Cardiac fibroblast (primary cell): Measurements from ENCODE around the gene PGK2.

ENCODE experiments used
- DNase-seq, 2 donors: peaks; one replicate each; pipeline versions ENCODE4 v3.0.0 to v3.0.0-alpha.2; 2010; ENCODE audit warnings: low read depth in 2 of 2
- H3K4me3 ChIP-seq, 2 donors: replicated peaks in 1 of 2; 1 replicate in 1 of 2; 2 replicates in 1 of 2; pipeline ENCODE4 v1.5.1; 2011; ENCODE audit warnings: low read depth in 2 of 2, low read length in 2 of 2, mild to moderate bottlenecking in 2 of 2, moderate library complexity in 1 of 2
- TF ChIP-seq, protein P1 (sequence below): IDR thresholded peaks from one replicate; pipeline ENCODE4 v1.5.1; 2011; ENCODE audit warnings: low read depth, mild to moderate bottlenecking, low read length, inconsistent platforms

PGK2 gene

DNA sequence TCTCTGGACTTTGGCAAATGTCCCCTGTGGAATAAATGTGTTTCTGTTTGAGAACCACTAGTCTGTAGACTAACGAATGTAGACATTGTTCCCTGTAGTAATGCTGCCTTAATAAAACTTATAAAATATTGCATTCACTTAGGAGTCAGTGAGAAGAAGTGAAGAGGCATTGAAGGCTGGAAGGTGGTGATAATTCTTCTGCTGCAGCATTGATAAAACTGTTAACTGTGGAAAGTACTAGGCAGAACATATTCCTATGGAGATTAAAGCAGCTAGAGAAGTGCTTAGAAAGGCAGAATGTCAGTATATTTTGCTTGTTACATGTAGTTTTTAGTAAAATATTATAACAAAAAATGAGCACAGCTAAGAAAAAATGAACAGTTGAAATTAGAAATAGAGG is 4.8 kb downstream of the PGK2 start:
- no peak for DNase-seq
- no peak overlapping the region for H3K4me3 ChIP-seq
- TF ChIP-seq, protein P1, sequence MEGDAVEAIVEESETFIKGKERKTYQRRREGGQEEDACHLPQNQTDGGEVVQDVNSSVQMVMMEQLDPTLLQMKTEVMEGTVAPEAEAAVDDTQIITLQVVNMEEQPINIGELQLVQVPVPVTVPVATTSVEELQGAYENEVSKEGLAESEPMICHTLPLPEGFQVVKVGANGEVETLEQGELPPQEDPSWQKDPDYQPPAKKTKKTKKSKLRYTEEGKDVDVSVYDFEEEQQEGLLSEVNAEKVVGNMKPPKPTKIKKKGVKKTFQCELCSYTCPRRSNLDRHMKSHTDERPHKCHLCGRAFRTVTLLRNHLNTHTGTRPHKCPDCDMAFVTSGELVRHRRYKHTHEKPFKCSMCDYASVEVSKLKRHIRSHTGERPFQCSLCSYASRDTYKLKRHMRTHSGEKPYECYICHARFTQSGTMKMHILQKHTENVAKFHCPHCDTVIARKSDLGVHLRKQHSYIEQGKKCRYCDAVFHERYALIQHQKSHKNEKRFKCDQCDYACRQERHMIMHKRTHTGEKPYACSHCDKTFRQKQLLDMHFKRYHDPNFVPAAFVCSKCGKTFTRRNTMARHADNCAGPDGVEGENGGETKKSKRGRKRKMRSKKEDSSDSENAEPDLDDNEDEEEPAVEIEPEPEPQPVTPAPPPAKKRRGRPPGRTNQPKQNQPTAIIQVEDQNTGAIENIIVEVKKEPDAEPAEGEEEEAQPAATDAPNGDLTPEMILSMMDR = no peak

DNA sequence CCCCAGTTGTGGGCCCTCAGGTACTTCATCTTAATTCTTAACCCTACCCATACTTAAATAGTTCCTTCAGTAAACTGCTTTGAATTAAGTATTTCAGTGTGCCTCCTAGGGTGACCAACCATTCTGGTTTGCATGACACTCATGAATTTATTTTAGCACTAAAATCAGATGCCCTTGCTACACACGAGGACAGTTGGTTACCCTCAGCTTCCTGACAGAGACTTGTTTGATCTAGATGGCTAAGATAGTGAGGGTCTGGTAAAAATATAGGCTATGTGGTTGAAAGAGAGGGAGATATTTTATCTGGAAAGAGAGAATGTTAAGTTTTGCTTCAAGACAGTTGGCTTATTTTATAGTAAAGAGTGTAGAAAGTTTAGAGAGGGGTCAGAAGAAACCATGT is 10.6 kb downstream of the PGK2 start:
- no peak for DNase-seq
- no peak overlapping the region for H3K4me3 ChIP-seq
- TF ChIP-seq, protein P1 = no peak

- TF ChIP-seq, protein P1 = no peak
- no peak overlapping the region for H3K4me3 ChIP-seq
- DNase-seq = no peak
Observed at GRCh38 chr6:49775043-49775442, 12.0 kb downstream of the PGK2 start.

DNA sequence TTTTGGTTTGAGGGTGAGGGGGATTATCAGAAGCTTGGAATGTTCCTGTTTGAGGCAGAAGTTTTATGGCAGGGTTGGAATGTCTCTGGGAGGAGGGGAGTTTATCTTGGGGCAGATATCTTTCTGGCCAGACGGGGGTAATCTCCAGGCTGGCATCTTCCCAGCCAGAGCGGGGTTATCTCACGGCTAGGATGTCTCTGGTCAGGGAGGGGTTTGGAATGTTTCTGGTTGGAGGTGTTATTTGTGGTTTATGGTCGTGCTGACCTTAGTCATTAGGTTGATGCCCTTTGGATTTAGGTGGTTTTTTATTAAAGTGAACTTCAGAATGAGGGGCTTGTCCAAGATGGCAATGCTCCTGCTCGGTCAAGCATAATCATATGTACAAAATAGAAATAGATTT is 14.8 kb downstream of the PGK2 start:
- DNase-seq = no peak
- H3K4me3 ChIP-seq = no peak overlapping the region
- TF ChIP-seq, protein P1 = no peak

- no peak for DNase-seq
- H3K4me3 ChIP-seq = no peak overlapping the region
- TF ChIP-seq, protein P1 = no peak
Observed at GRCh38 chr6:49766762-49767161, 20.3 kb downstream of the PGK2 start.

DNA sequence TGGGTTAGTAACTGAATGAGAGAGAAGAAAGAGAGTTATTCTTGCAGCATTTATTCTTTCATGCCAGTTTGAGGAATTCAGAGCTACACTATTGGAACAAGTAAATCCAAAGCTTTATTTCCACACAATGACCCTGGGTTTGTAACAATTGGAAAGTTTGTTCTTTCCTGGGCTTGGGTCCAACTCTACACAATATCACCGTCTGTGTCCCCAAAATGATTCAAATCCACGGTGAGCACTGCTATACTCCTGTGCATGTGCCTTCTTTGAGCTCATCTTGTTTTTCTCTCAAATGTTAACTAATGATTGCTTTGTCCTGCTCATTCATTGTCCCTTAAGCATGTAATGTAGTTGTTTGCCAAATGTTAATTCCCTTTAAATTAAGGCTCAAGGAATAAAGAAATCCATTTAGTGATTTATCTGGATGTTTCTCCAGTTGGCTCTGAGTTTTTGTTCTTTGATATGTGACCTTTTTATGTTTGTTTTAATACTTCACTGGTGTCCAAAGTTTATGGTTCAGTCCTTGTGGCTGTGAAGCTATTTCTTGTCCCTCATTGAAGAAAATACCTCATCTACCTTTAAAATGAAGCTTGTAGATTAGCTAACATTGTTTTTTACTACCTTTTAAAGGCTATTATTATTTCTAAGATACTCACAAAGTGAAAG is 22.4 kb downstream of the PGK2 start:
- TF ChIP-seq, protein P1 = no peak
- no peak for DNase-seq
- no peak overlapping the region for H3K4me3 ChIP-seq

DNA sequence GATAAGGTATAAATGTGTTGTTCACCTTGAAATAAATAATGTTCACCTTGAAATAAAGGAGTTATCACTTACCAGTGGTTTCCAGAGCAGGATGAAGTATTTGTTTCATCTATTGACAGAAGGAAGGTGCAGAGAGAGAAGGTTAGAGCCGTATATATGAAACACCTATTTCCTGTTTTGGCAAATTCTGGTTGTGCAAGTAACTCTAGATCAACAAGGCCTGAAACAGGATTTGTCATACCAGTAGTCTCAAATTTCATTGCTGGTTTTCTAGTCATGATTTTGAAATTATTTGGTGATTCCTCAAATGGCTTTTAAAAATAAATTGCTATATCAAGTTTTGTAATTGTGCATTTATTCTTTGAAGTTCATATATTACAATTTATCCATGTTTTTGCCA is 42.8 kb downstream of the PGK2 start, which contains the start of gene CRISP3:
Gene CRISP3, minus strand, starts transcription at position 130 of the 400 bp plus-strand sequence. Its CDS starts 21 bp downstream, at position 109.
- no peak within 1 kb of the TSS for H3K4me3 ChIP-seq
- no peak for DNase-seq
- TF ChIP-seq, protein P1 = no peak
